SK-N-SH (cell line): ENCODE data around the gene RAC2.

Experiments used
- EP300 ChIP-seq, 2 experiments: IDR thresholded peaks; 2 replicates each; pipeline versions ENCODE4 v1.4.0 to v1.6.1; 2012; ENCODE audit warnings: borderline replicate concordance in 1 of 2, low read depth in 1 of 2, low read length in 1 of 2
- EZH2phosphoT487 ChIP-seq: fragments of 200-600 bp; sonication (generic); IDR thresholded peaks from 2 replicates; pipeline ENCODE4 v1.6.1; 2017; ENCODE audit warnings: low read depth, mixed run types, mild to moderate bottlenecking, antibody characterized with exemption, moderate library complexity, borderline replicate concordance
- FOXM1 ChIP-seq: IDR thresholded peaks from 2 replicates; pipeline ENCODE4 v1.4.0; 2012; ENCODE audit warnings: low read depth, mild to moderate bottlenecking
- GABPA ChIP-seq: IDR thresholded peaks from 2 replicates; pipeline ENCODE4 v1.4.0; 2012; ENCODE audit warnings: low read depth, mild to moderate bottlenecking
- MXI1 ChIP-seq: IDR thresholded peaks from 2 replicates; pipeline ENCODE4 v1.6.1; 2012; ENCODE audit warnings: mild to moderate bottlenecking, low read depth, low read length, improper control_type of control experiment
- NRF1 ChIP-seq: IDR thresholded peaks from 2 replicates; pipeline ENCODE4 v1.6.1; 2012; ENCODE audit warnings: low read depth, mild to moderate bottlenecking, low read length
- POLR2AphosphoS5 ChIP-seq: IDR thresholded peaks from 2 replicates; pipeline ENCODE4 v1.6.1; 2012; ENCODE audit warnings: low read depth, low read length
- RCOR1 ChIP-seq: fragments of 150-350 bp; IDR thresholded peaks from 2 replicates; pipeline ENCODE4 v1.6.1; 2017; ENCODE audit warnings: antibody characterized with exemption, low read length
- SIN3A ChIP-seq: IDR thresholded peaks from 2 replicates; pipeline ENCODE4 v1.6.1; 2012; ENCODE audit warnings: low read depth, mild to moderate bottlenecking, low read length, moderate library complexity, borderline replicate concordance
- TAF1 ChIP-seq: IDR thresholded peaks from 2 replicates; pipeline ENCODE4 v1.6.1; 2012; ENCODE audit warnings: low read depth, mild to moderate bottlenecking, low read length, moderate library complexity, borderline replicate concordance
- TEAD4 ChIP-seq: IDR thresholded peaks from 2 replicates; pipeline ENCODE4 v1.4.0; 2012; ENCODE audit warnings: mild to moderate bottlenecking, borderline replicate concordance; ENCODE audit not compliant: insufficient read depth
- TF ChIP-seq, protein P1 (sequence below): fragments of 200-600 bp; sonication (generic); IDR thresholded peaks from 2 replicates; pipeline ENCODE4 v1.6.1; 2017; ENCODE audit warnings: antibody characterized with exemption, mild to moderate bottlenecking, moderate library complexity

DNA sequence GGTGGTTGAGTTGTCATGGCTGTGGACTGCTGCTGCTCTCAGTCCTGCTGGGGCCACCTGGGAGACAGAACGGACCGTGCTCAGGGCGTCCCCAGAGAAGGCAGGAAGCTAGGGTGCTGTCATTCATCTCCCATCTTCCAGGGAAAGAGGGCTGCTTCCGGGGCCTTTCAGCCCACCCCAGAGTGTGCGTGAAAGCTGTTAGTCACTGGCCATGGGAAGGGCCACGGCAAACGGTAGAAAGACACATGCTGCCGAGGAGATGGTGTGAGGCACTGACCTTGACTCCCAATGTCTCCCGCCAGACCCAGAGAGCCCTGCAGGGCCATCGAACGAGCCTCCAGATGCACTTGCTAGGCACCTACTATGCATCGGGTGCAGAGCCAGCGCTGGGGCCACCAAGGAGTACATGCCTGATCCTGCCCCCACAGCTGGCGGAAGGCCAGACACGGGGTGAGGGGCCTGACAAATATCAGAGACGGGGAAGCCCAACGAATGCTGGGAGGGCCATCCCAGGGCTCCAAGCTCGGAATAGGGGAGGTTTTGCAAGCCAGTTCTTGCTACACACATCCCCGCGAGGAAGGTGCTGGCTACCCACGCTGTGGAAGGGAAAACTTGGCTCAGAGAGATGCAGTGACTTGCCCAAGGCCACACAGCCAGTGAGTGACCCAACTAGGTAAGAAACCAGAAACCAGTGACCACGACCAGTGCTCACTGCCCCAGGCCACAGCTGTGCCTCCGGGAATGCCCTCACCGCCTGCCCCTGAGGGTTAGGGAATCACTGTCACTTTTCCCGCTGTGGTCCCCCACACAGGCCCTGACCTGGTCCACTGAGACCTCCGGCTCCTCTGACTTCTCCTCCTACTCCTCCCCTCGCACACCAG, 10.1 kb downstream of the RAC2 start:
- TF ChIP-seq EP300 (IDR thresholded peaks at IDR 0.05; ENCODE audit: borderline replicate concordance in 1 of 2, low read depth in 1 of 2, low read length in 1 of 2): no peak
- TF ChIP-seq POLR2AphosphoS5: no peak
- TF ChIP-seq TEAD4: no peak
- TF ChIP-seq, protein P1, sequence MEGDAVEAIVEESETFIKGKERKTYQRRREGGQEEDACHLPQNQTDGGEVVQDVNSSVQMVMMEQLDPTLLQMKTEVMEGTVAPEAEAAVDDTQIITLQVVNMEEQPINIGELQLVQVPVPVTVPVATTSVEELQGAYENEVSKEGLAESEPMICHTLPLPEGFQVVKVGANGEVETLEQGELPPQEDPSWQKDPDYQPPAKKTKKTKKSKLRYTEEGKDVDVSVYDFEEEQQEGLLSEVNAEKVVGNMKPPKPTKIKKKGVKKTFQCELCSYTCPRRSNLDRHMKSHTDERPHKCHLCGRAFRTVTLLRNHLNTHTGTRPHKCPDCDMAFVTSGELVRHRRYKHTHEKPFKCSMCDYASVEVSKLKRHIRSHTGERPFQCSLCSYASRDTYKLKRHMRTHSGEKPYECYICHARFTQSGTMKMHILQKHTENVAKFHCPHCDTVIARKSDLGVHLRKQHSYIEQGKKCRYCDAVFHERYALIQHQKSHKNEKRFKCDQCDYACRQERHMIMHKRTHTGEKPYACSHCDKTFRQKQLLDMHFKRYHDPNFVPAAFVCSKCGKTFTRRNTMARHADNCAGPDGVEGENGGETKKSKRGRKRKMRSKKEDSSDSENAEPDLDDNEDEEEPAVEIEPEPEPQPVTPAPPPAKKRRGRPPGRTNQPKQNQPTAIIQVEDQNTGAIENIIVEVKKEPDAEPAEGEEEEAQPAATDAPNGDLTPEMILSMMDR: no peak
- TF ChIP-seq TAF1: no peak
- no peak for TF ChIP-seq NRF1
- TF ChIP-seq SIN3A: no peak
- TF ChIP-seq EZH2phosphoT487: no peak
- TF ChIP-seq MXI1: no peak
- no peak for TF ChIP-seq RCOR1
- no peak for TF ChIP-seq GABPA
- TF ChIP-seq FOXM1: no peak
